Left ventricle myocardium inferior (tissue), 1 donor: ENCODE results near the gene AJM1. TPM values are rescaled to one million over a fixed set of nuclear protein-coding genes. Genes with fewer than 3 reads are reported as not detected.

ENCODE experiments used
- DNase-seq: peaks from one replicate; pipeline ENCODE4 v3.0.0-alpha.2; 2020
- H3K27ac ChIP-seq: fragments of 200-600 bp; replicated peaks from 2 replicates; pipeline ENCODE4 v1.8.0; 2021
- H3K27me3 ChIP-seq: fragments of 200-600 bp; 2 replicates; pipeline ENCODE4 v1.8.0; 2021; ENCODE audit warnings: low read depth
- H3K36me3 ChIP-seq: fragments of 200-600 bp; 2 replicates; pipeline ENCODE4 v1.8.0; 2021
- H3K4me1 ChIP-seq: fragments of 200-600 bp; 2 replicates; pipeline ENCODE4 v1.8.0; 2021
- H3K4me3 ChIP-seq: fragments of 200-600 bp; 2 replicates; pipeline ENCODE4 v1.8.0; 2021; ENCODE audit warnings: mild to moderate bottlenecking, moderate library complexity
- H3K9me3 ChIP-seq: fragments of 200-600 bp; replicated peaks from 2 replicates; pipeline ENCODE4 v1.8.0; 2021
- intact Hi-C: fragments of 100-400 bp; cut with micrococcal nuclease; formaldehyde crosslinking; loops from one replicate; pipeline ENCODE4 v1.11.0; 2022
- total RNA-seq: library from RNA; stranded (reverse); fragmentation: NEBNext Ultra II Directional; extraction: Animal tissue kit (Norgen Biotek cat#: 25700); gene quantifications from one replicate; pipeline ENCODE4 v1.2.1, GENCODE V29; 2021
- TF ChIP-seq, protein P1 (sequence below): fragments of 200-600 bp; IDR thresholded peaks from 2 replicates; pipeline ENCODE4 v1.8.0; 2021; ENCODE audit warnings: antibody characterized with exemption, mild to moderate bottlenecking, borderline replicate concordance
- donor health status: DM: no; HTN: yes; CAD: no; lungs with severe emphysema.

AJM1 gene
- total RNA-seq, 1 donor from 2014 or later, result 7.7 TPM

DNA sequence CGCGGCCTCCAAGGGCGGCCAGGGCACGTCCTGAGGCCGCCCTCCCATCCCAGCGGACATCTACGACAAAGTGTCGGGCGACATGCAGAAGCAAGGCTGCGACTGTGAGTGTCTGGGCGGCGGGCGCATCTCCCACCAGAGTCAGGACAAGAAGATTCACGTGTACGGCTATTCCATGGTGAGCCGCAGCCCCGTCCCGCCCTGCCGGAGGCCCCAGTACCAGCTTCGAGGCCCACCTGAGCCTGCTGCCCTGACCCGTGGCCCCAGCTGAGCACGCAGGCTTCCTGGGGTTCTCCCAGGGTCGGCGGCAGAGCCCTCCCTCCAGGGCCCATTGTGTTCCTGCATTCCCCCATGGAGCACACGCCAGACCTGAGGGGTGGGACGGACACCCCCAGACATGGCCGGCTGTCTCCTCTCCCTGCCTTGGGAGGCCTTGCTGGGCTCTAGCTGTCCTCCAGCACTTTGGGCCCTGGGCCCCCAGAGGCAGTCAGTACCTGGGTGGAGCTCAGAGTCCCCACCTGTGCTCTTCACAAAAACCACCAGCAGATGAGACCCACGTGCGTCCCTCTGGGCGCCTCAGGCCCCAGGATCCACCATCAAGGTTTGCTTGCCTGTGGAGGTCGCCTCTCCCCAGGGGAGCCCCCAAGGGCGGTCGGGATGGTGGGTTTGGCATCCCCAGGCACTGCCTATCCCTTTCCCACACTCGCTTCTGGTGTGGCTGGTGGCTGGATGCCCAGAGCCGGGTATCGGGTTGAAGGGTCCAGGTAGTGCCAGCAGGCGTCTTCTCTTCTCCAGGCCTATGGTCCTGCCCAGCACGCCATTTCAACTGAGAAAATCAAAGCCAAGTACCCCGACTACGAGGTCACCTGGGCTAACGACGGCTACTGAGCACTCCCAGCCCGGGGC is 7.9 kb downstream of the AJM1 start:
- Histone ChIP-seq H3K27me3 (peaks cover 20% of the 10 kb centered on the region), H3K4me3 (peak overlapping the region; percentile 89), H3K9me3 (no peaks in the 10 kb centered on the region), H3K4me1 (peaks cover 60% of the 10 kb centered on the region), H3K36me3 (peaks cover 20% of the 10 kb centered on the region), H3K27ac (peak overlapping the region; percentile 98)
- intact Hi-C loops, result no loop called here
- TF ChIP-seq, protein P1, sequence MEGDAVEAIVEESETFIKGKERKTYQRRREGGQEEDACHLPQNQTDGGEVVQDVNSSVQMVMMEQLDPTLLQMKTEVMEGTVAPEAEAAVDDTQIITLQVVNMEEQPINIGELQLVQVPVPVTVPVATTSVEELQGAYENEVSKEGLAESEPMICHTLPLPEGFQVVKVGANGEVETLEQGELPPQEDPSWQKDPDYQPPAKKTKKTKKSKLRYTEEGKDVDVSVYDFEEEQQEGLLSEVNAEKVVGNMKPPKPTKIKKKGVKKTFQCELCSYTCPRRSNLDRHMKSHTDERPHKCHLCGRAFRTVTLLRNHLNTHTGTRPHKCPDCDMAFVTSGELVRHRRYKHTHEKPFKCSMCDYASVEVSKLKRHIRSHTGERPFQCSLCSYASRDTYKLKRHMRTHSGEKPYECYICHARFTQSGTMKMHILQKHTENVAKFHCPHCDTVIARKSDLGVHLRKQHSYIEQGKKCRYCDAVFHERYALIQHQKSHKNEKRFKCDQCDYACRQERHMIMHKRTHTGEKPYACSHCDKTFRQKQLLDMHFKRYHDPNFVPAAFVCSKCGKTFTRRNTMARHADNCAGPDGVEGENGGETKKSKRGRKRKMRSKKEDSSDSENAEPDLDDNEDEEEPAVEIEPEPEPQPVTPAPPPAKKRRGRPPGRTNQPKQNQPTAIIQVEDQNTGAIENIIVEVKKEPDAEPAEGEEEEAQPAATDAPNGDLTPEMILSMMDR, result no peak
- no peak for DNase-seq

GRCh38 chr9:136850866-136851775 is 8.8 kb downstream of the AJM1 start:
- intact Hi-C loops, result no loop called here
- TF ChIP-seq, protein P1, result no peak
- Histone ChIP-seq H3K4me1 (peaks cover 55% of the 10 kb centered on the region), H3K27ac (peak overlapping the region; percentile 98), H3K36me3 (peaks cover 20% of the 10 kb centered on the region), H3K27me3 (peaks cover 12% of the 10 kb centered on the region), H3K4me3 (peak overlapping the region; percentile 89), H3K9me3 (no peaks in the 10 kb centered on the region)
- peak; percentile 15 for DNase-seq

- peaks cover 20% of the 10 kb centered on the region for H3K36me3 ChIP-seq
- no peaks in the 10 kb centered on the region for H3K9me3 ChIP-seq
- peaks cover 3% of the 10 kb centered on the region for H3K27me3 ChIP-seq
- peak within 1 kb of the TSS; percentile 98 for H3K27ac ChIP-seq
- H3K4me1 ChIP-seq, result peaks cover 46% of the 10 kb centered on the region
- peak within 1 kb of the TSS; percentile 89 for H3K4me3 ChIP-seq
- intact Hi-C loops, result no loop called here
- DNase-seq, result peak; percentile 38
- TF ChIP-seq, protein P1, result no peak
These were observed 9.8 kb downstream of the AJM1 start, which contains the start of gene MAMDC4 for GRCh38 chr9:136851941-136852663. MAMDC4 (plus strand) TSS chr9:136852346; CDS start chr9:136852417, 71 bp downstream.

GRCh38 chr9:136852664-136853595 is 10.7 kb downstream of the AJM1 start:
- Histone ChIP-seq H3K9me3 (no peaks in the 10 kb centered on the region), H3K27ac (peak overlapping the region; percentile 98), H3K4me3 (no peak overlapping the region), H3K27me3 (no peaks in the 10 kb centered on the region), H3K4me1 (peaks cover 40% of the 10 kb centered on the region), H3K36me3 (peaks cover 20% of the 10 kb centered on the region)
- TF ChIP-seq, protein P1, result no peak
- intact Hi-C loops, result no loop called here
- DNase-seq, result peak; percentile 18
